Measurements from ENCODE around the gene PDLIM5.

Gene PDLIM5

GRCh38 chr4:94574616-94575015 is 122.9 kb downstream of the PDLIM5 start:
- H3K4me1 ChIP-seq (ENCODE audit: control insufficient read depth, low read length) = peaks cover 5% of the 10 kb centered on the region; the same call in 1 of the 2 replicates
- H3K79me2 ChIP-seq (ENCODE audit: control insufficient read depth, low read length) = no peaks in the 10 kb centered on the region
- no peaks in the 10 kb centered on the region for H3K27me3 ChIP-seq (ENCODE audit: control insufficient read depth, low read length)
- no peaks in the 10 kb centered on the region for H3K9me3 ChIP-seq (ENCODE audit: control insufficient read depth, insufficient read depth, low read length)
- H3F3A ChIP-seq (ENCODE audit: control insufficient read depth, insufficient read depth) = no peaks in the 10 kb centered on the region
- H3K4me3 ChIP-seq (ENCODE audit: low read length) = no peak overlapping the region
- no peaks in the 10 kb centered on the region for H3K9me2 ChIP-seq (replicated peaks; ENCODE audit: control insufficient read depth, low read length)
- TF ChIP-seq EZH2phosphoT487 (IDR thresholded peaks at IDR 0.05; ENCODE audit: borderline replicate concordance, low read length) (no peak), CTCF (IDR thresholded peaks at IDR 0.05; ENCODE audit: low read depth, low read length, poor library complexity, severe bottlenecking) (no peak)
- H4K20me1 ChIP-seq (ENCODE audit: control insufficient read depth, insufficient read depth, low read depth, low read length) = no peaks in the 10 kb centered on the region
- no peaks in the 10 kb centered on the region for H3K36me3 ChIP-seq (ENCODE audit: control insufficient read depth, low read length)
- H3K4me2 ChIP-seq (ENCODE audit: low read length) = no peak overlapping the region
- no peak overlapping the region for H3K27ac ChIP-seq (ENCODE audit: low read depth, low read length)

- Histone ChIP-seq H3K4me3 (ENCODE audit: low read length) (no peak overlapping the region), H3K36me3 (ENCODE audit: control insufficient read depth, low read length) (no peaks in the 10 kb centered on the region), H4K20me1 (ENCODE audit: control insufficient read depth, insufficient read depth, low read depth, low read length) (no peaks in the 10 kb centered on the region), H3K4me1 (ENCODE audit: control insufficient read depth, low read length) (peaks cover 5% of the 10 kb centered on the region; the same call in 1 of the 2 replicates), H3K27me3 (ENCODE audit: control insufficient read depth, low read length) (no peaks in the 10 kb centered on the region), H3K79me2 (ENCODE audit: control insufficient read depth, low read length) (no peaks in the 10 kb centered on the region), H3K4me2 (ENCODE audit: low read length) (no peak overlapping the region), H3K9me3 (ENCODE audit: control insufficient read depth, insufficient read depth, low read length) (no peaks in the 10 kb centered on the region), H3K27ac (ENCODE audit: low read depth, low read length) (no peak overlapping the region), H3K9me2 (replicated peaks; ENCODE audit: control insufficient read depth, low read length) (no peaks in the 10 kb centered on the region), H3F3A (ENCODE audit: control insufficient read depth, insufficient read depth) (no peaks in the 10 kb centered on the region)
- no peak for TF ChIP-seq EZH2phosphoT487 (IDR thresholded peaks at IDR 0.05; ENCODE audit: borderline replicate concordance, low read length)
Measured at GRCh38 chr4:94575652-94576051, 123.9 kb downstream of the PDLIM5 start.

- no peaks in the 10 kb centered on the region for H3F3A ChIP-seq (ENCODE audit: control insufficient read depth, insufficient read depth)
- no peaks in the 10 kb centered on the region for H3K79me2 ChIP-seq (ENCODE audit: control insufficient read depth, low read length)
- no peak overlapping the region for H3K27ac ChIP-seq (ENCODE audit: low read depth, low read length)
- H3K9me2 ChIP-seq (replicated peaks; ENCODE audit: control insufficient read depth, low read length) = no peaks in the 10 kb centered on the region
- no peaks in the 10 kb centered on the region for H3K27me3 ChIP-seq (ENCODE audit: control insufficient read depth, low read length)
- H3K4me3 ChIP-seq (ENCODE audit: low read length) = no peak overlapping the region
- no peaks in the 10 kb centered on the region for H4K20me1 ChIP-seq (ENCODE audit: control insufficient read depth, insufficient read depth, low read depth, low read length)
- H3K36me3 ChIP-seq (ENCODE audit: control insufficient read depth, low read length) = no peaks in the 10 kb centered on the region
- peaks cover 5% of the 10 kb centered on the region; the same call in 1 of the 2 replicates for H3K4me1 ChIP-seq (ENCODE audit: control insufficient read depth, low read length)
- H3K4me2 ChIP-seq (ENCODE audit: low read length) = no peak overlapping the region
- H3K9me3 ChIP-seq (ENCODE audit: control insufficient read depth, insufficient read depth, low read length) = no peaks in the 10 kb centered on the region
- TF ChIP-seq CTCF (IDR thresholded peaks at IDR 0.05; ENCODE audit: low read depth, low read length, poor library complexity, severe bottlenecking) = no peak
- TF ChIP-seq EZH2phosphoT487 (IDR thresholded peaks at IDR 0.05; ENCODE audit: borderline replicate concordance, low read length) = no peak
Measured at GRCh38 chr4:94576210-94576609, 124.5 kb downstream of the PDLIM5 start.

- no peak overlapping the region for H3K4me3 ChIP-seq (ENCODE audit: low read length)
- H3K36me3 ChIP-seq (ENCODE audit: control insufficient read depth, low read length) = no peaks in the 10 kb centered on the region
- no peak for TF ChIP-seq EZH2phosphoT487 (IDR thresholded peaks at IDR 0.05; ENCODE audit: borderline replicate concordance, low read length)
- no peak for TF ChIP-seq CTCF (IDR thresholded peaks at IDR 0.05; ENCODE audit: low read depth, low read length, poor library complexity, severe bottlenecking)
- H3K27ac ChIP-seq (ENCODE audit: low read depth, low read length) = no peak overlapping the region
- no peaks in the 10 kb centered on the region for H3K9me3 ChIP-seq (ENCODE audit: control insufficient read depth, insufficient read depth, low read length)
- H3K79me2 ChIP-seq (ENCODE audit: control insufficient read depth, low read length) = no peaks in the 10 kb centered on the region
- no peaks in the 10 kb centered on the region for H3K9me2 ChIP-seq (replicated peaks; ENCODE audit: control insufficient read depth, low read length)
- H3F3A ChIP-seq (ENCODE audit: control insufficient read depth, insufficient read depth) = no peaks in the 10 kb centered on the region
- H4K20me1 ChIP-seq (ENCODE audit: control insufficient read depth, insufficient read depth, low read depth, low read length) = no peaks in the 10 kb centered on the region
- no peak overlapping the region for H3K4me2 ChIP-seq (ENCODE audit: low read length)
- peaks cover 5% of the 10 kb centered on the region; the same call in 1 of the 2 replicates for H3K4me1 ChIP-seq (ENCODE audit: control insufficient read depth, low read length)
- no peaks in the 10 kb centered on the region for H3K27me3 ChIP-seq (ENCODE audit: control insufficient read depth, low read length)
Measured at GRCh38 chr4:94577136-94577535, 125.4 kb downstream of the PDLIM5 start.
